CD4-positive, alpha-beta T cell treated with Interleukin-2 at 100 ng/mL for 4 hours (primary cell): ENCODE data around the gene C2orf92.
A peak's percentile ranks its signal among the peaks of the same experiment; 100 is the strongest.

Source experiments
- DNase-seq: peaks from one replicate; pipeline ENCODE4 v3.0.0-alpha.2; 2020; ENCODE audit warnings: low spot score

C2orf92 gene

GRCh38 chr2:97714084-97714949 is 44.8 kb downstream of the C2orf92 start:
- peak; percentile 35 for DNase-seq

- no peak for DNase-seq
Measured at GRCh38 chr2:97714950-97715652, 45.6 kb downstream of the C2orf92 start.

GRCh38 chr2:97715951-97716694 is 46.6 kb downstream of the C2orf92 start:
- DNase-seq = no peak

- DNase-seq = no peak
Measured at GRCh38 chr2:97716695-97717612, 47.4 kb downstream of the C2orf92 start.

GRCh38 chr2:97717613-97717995 is 48.1 kb downstream of the C2orf92 start:
- no peak for DNase-seq

- DNase-seq = peak; percentile 75
Measured at GRCh38 chr2:97718051-97718882, 48.8 kb downstream of the C2orf92 start.

- no peak for DNase-seq
Measured at GRCh38 chr2:97718942-97719341, 49.4 kb downstream of the C2orf92 start.

- no peak for DNase-seq
Measured at GRCh38 chr2:97719362-97720155, 50.0 kb downstream of the C2orf92 start.

- DNase-seq = no peak
Measured at GRCh38 chr2:97720746-97721145, 51.2 kb downstream of the C2orf92 start.

GRCh38 chr2:97722227-97722626 is 52.7 kb downstream of the C2orf92 start:
- no peak for DNase-seq

- DNase-seq = no peak
Measured at GRCh38 chr2:97723156-97724072, 53.9 kb downstream of the C2orf92 start.

GRCh38 chr2:97724073-97724410 is 54.5 kb downstream of the C2orf92 start:
- DNase-seq = no peak

GRCh38 chr2:97724501-97724900 is 55.0 kb downstream of the C2orf92 start:
- DNase-seq = no peak

- DNase-seq = no peak
Measured at GRCh38 chr2:97724946-97725688, 55.6 kb downstream of the C2orf92 start.

GRCh38 chr2:97726261-97727064 is 57.0 kb downstream of the C2orf92 start:
- no peak for DNase-seq

- DNase-seq = no peak
Measured at GRCh38 chr2:97727296-97727695, 57.8 kb downstream of the C2orf92 start.

GRCh38 chr2:97728091-97728731 is 58.7 kb downstream of the C2orf92 start:
- peak; percentile 39 for DNase-seq
